Vagina (tissue), 2 donors: ENCODE data around the gene SPATA12. TPM values are rescaled to one million over a fixed set of nuclear protein-coding genes. Genes with fewer than 3 reads are reported as not detected.

Source experiments
- DNase-seq, 2 donors: peaks; one replicate each; pipeline ENCODE4 v3.0.0-alpha.2; 2017; ENCODE audit errors: extremely low spot score in 2 of 2
- H3K27ac ChIP-seq: fragments of 200-600 bp; sonication (generic); one replicate; pipeline ENCODE4 v1.5.1; 2019
- H3K27me3 ChIP-seq: fragments of 200-600 bp; sonication (generic); one replicate; pipeline ENCODE4 v1.5.1; 2019
- H3K36me3 ChIP-seq, 2 donors: fragments of 200-600 bp; sonication (generic); one replicate each; pipeline ENCODE4 v1.5.1; 2017 to 2019
- H3K4me1 ChIP-seq: fragments of 200-600 bp; sonication (generic); one replicate; pipeline ENCODE4 v1.5.1; 2019
- H3K4me3 ChIP-seq, 2 donors: fragments of 200-600 bp; sonication (generic); 1 replicate in 1 of 2; 2 replicates in 1 of 2; pipeline ENCODE4 v1.5.1; 2016 to 2019
- H3K9me3 ChIP-seq: fragments of 200-600 bp; sonication (generic); one replicate; pipeline ENCODE4 v1.5.1; 2019
- CTCF ChIP-seq, 3 experiments: fragments of 450-650 bp in 2 of 3; fragments of 200-600 bp in 1 of 3; sonication (generic) in 1 of 3; IDR thresholded peaks; one replicate each; pipeline ENCODE4 v1.5.1; 2017 to 2019; ENCODE audit warnings: antibody characterized with exemption in 3 of 3, mild to moderate bottlenecking in 2 of 3, moderate library complexity in 2 of 3
- POLR2A ChIP-seq, 2 donors: fragments of 450-650 bp; IDR thresholded peaks; one replicate each; pipeline ENCODE4 v1.6.1; 2017; ENCODE audit warnings: antibody characterized with exemption in 2 of 2, mild to moderate bottlenecking in 2 of 2, moderate library complexity in 2 of 2
- POLR2AphosphoS5 ChIP-seq, 2 donors: sonication (generic); formaldehyde crosslinking; IDR thresholded peaks; one replicate each; pipeline ENCODE4 v1.9.0; 2017; ENCODE audit warnings: antibody characterized with exemption in 2 of 2, mild to moderate bottlenecking in 2 of 2, low read depth in 1 of 2; ENCODE audit not compliant: insufficient read depth in 1 of 2
- intact Hi-C: fragments of 100-400 bp; cut with DNase I; formaldehyde crosslinking; loops from one replicate; pipeline ENCODE4 v1.15.1; 2023
- total RNA-seq: library from RNA; depleted of rRNA; stranded (reverse); fragments of >200 nt; gene quantifications from one replicate; pipeline ENCODE4 v1.2.3, GENCODE V29; 2016

Gene SPATA12
- total RNA-seq, 1 donor from 2014 or later, result not detected

GRCh38 chr3:57118254-57118653, 57.8 kb downstream of the SPATA12 start:
- H3K9me3 ChIP-seq, result no peaks in the 10 kb centered on the region
- intact Hi-C loops, result no loop called here
- no peaks in the 10 kb centered on the region for H3K4me1 ChIP-seq
- DNase-seq, result no peak
- H3K27me3 ChIP-seq, result no peaks in the 10 kb centered on the region
- TF ChIP-seq POLR2AphosphoS5 (IDR thresholded peaks at IDR 0.05; ENCODE audit: insufficient read depth in 1 of 2, low read depth in 1 of 2) (no peak), POLR2A (IDR thresholded peaks at IDR 0.05) (no peak), CTCF (IDR thresholded peaks at IDR 0.05) (no peak)
- H3K36me3 ChIP-seq, result no peaks in the 10 kb centered on the region
- no peak overlapping the region for H3K27ac ChIP-seq
- no peak overlapping the region for H3K4me3 ChIP-seq

GRCh38 chr3:57120040-57120439, 59.6 kb downstream of the SPATA12 start:
- no peaks in the 10 kb centered on the region for H3K27me3 ChIP-seq
- H3K4me3 ChIP-seq, result no peak overlapping the region
- intact Hi-C loops, result no loop called here
- TF ChIP-seq POLR2A (IDR thresholded peaks at IDR 0.05) (no peak), CTCF (IDR thresholded peaks at IDR 0.05) (no peak)
- DNase-seq, result no peak
- H3K27ac ChIP-seq, result no peak overlapping the region
- no peaks in the 10 kb centered on the region for H3K4me1 ChIP-seq
- H3K9me3 ChIP-seq, result no peaks in the 10 kb centered on the region
- no peaks in the 10 kb centered on the region for H3K36me3 ChIP-seq

GRCh38 chr3:57120451-57121174, 60.1 kb downstream of the SPATA12 start:
- no peaks in the 10 kb centered on the region for H3K9me3 ChIP-seq
- DNase-seq, result no peak
- no peak overlapping the region for H3K27ac ChIP-seq
- no peaks in the 10 kb centered on the region for H3K4me1 ChIP-seq
- H3K4me3 ChIP-seq, result no peak overlapping the region
- intact Hi-C loops, result no loop called here
- no peaks in the 10 kb centered on the region for H3K27me3 ChIP-seq
- H3K36me3 ChIP-seq, result no peaks in the 10 kb centered on the region
- TF ChIP-seq CTCF (IDR thresholded peaks at IDR 0.05) (no peak), POLR2A (IDR thresholded peaks at IDR 0.05) (no peak), POLR2AphosphoS5 (IDR thresholded peaks at IDR 0.05; ENCODE audit: insufficient read depth in 1 of 2, low read depth in 1 of 2) (no peak)

Other genes starting within 250 kb of the SPATA12 start
- 17.2 TPM for gene IL17RD, start 104.7 kb downstream of the SPATA12 start, total RNA-seq
- not detected for gene HESX1, start 139.3 kb downstream of the SPATA12 start, total RNA-seq
- gene APPL1, start 167.1 kb downstream of the SPATA12 start, total RNA-seq, result 28.2 TPM
- gene ASB14, start 232.0 kb downstream of the SPATA12 start, total RNA-seq, result not detected